Natural killer cell (primary cell): Measurements from ENCODE around the gene IFI27. TPM values are rescaled to one million over a fixed set of nuclear protein-coding genes. Genes with fewer than 3 reads are reported as not detected.

Experiments
- ATAC-seq, 3 donors: fragments of 150-1000 bp in 2 of 3; fragments of 200-7000 bp in 1 of 3; cut with Tn5 transposase; 1 replicate in 1 of 3; 2 replicates in 2 of 3; pipeline ENCODE4 v1.10.0; 2021; ENCODE audit warnings: mild to moderate bottlenecking in 2 of 3, moderate library complexity in 2 of 3
- DNase-seq, 2 donors: peaks; one replicate each; pipeline versions ENCODE4 v3.0.0 to v3.0.0-alpha.2; 2013 to 2021; ENCODE audit warnings: mixed read lengths in 1 of 2
- H3K27ac ChIP-seq: one replicate; pipeline ENCODE4 v1.5.1; 2013; ENCODE audit warnings: mild to moderate bottlenecking, low read length
- H3K27me3 ChIP-seq: one replicate; pipeline ENCODE4 v1.6.1; 2013; ENCODE audit warnings: low read length; ENCODE audit not compliant: control insufficient read depth, insufficient read depth
- H3K36me3 ChIP-seq: one replicate; pipeline ENCODE4 v1.6.1; 2013; ENCODE audit warnings: low read length; ENCODE audit not compliant: control insufficient read depth, insufficient read depth
- H3K4me1 ChIP-seq: one replicate; pipeline ENCODE4 v1.6.1; 2013; ENCODE audit warnings: low read length; ENCODE audit not compliant: control insufficient read depth, insufficient read depth
- H3K4me3 ChIP-seq: one replicate; pipeline ENCODE4 v1.5.1; 2013; ENCODE audit warnings: low read length
- H3K9me3 ChIP-seq: one replicate; pipeline ENCODE4 v1.6.1; 2013; ENCODE audit warnings: low read length; ENCODE audit not compliant: control insufficient read depth, insufficient read depth
- H3K27ac Mint-ChIP-seq, 2 donors: one replicate each; pipeline ENCODE4 v1.8.0; 2022; ENCODE audit warnings: mild to moderate bottlenecking in 2 of 2, mixed read lengths in 2 of 2, moderate library complexity in 1 of 2
- H3K27me3 Mint-ChIP-seq, 2 donors: one replicate each; pipeline ENCODE4 v1.8.0; 2022; ENCODE audit warnings: low read depth in 2 of 2, mixed read lengths in 2 of 2
- H3K36me3 Mint-ChIP-seq: one replicate; pipeline ENCODE4 v1.8.0; 2022; ENCODE audit warnings: mixed read lengths
- H3K4me1 Mint-ChIP-seq, 2 donors: one replicate each; pipeline ENCODE4 v1.8.0; 2022; ENCODE audit warnings: mixed read lengths in 2 of 2
- H3K4me3 Mint-ChIP-seq: one replicate; pipeline ENCODE4 v1.8.0; 2022; ENCODE audit warnings: mild to moderate bottlenecking, moderate library complexity, mixed read lengths
- H3K9me3 Mint-ChIP-seq, 2 donors: one replicate each; pipeline ENCODE4 v1.8.0; 2022; ENCODE audit warnings: mixed read lengths in 2 of 2
- CTCF ChIP-seq: fragments of 200-600 bp; IDR thresholded peaks from one replicate; pipeline ENCODE4 v1.8.0; 2022; ENCODE audit warnings: antibody characterized with exemption
- WGBS: methylation state at CpG from one replicate; pipeline ENCODE4 v1.1.7; 2013; ENCODE audit warnings: missing lambda C conversion rate; ENCODE audit not compliant: insufficient coverage; 5-methylcytosine and 5-hydroxymethylcytosine counted together
- intact Hi-C: fragments of 100-400 bp; cut with micrococcal nuclease; formaldehyde crosslinking; loops from one replicate; pipeline ENCODE4 v1.14.2; 2022
- total RNA-seq, 4 donors: library from RNA; stranded (reverse); fragments of 120-200 nt in 1 of 4; gene quantifications; one replicate each; pipeline versions ENCODE4 v1.2.3 to v1.2.4, GENCODE V29; 2013 to 2022

IFI27 gene
- total RNA-seq, 3 donors from 2014 or later (not counting 1 experiment from before 2014, with no cell fraction given), result 0.47 to 1.3 (median 0.52) TPM

- Histone ChIP-seq H3K9me3 (no peaks in the 10 kb centered on the region), H3K27ac (no peak overlapping the region), H3K4me3 (no peak overlapping the region), H3K27me3 (no peaks in the 10 kb centered on the region), H3K4me1 (peaks cover 3% of the 10 kb centered on the region), H3K36me3 (no peaks in the 10 kb centered on the region)
- Mint-ChIP-seq H3K36me3 (no peaks in the 10 kb centered on the region), H3K27me3 (peaks cover 13 to 27% of the 10 kb centered on the region in 2 donors), H3K27ac (no peak overlapping the region), H3K4me3 (no peak overlapping the region), H3K9me3 (no peaks in the 10 kb centered on the region), H3K4me1 (peaks cover 10 to 13% of the 10 kb centered on the region in 2 donors)
- DNase-seq, result peak in 1 of 2 donors; percentile 46
- peak in 2 of 3 donors; percentile 46 to 61 for ATAC-seq
- intact Hi-C loops, result no loop called here
- no peak for TF ChIP-seq CTCF
- 26% methylated on average over 8 of the region's 10 CpGs for WGBS
Observed at GRCh38 chr14:94158239-94158883, 47.8 kb downstream of the IFI27 start.

- peaks cover 12 to 31% of the 10 kb centered on the region in 2 donors for H3K27me3 Mint-ChIP-seq
- Histone ChIP-seq H3K36me3 (no peaks in the 10 kb centered on the region), H3K4me3 (no peak overlapping the region), H3K27me3 (no peaks in the 10 kb centered on the region), H3K4me1 (peaks cover 3% of the 10 kb centered on the region), H3K27ac (no peak overlapping the region), H3K9me3 (no peaks in the 10 kb centered on the region)
- DNase-seq (peak in 1 of 2 donors; percentile 20), ATAC-seq (no peak)
- H3K4me3 Mint-ChIP-seq, result no peak overlapping the region
- 50% methylated on average over 2 of the region's 2 CpGs for WGBS
- H3K4me1 Mint-ChIP-seq, result peaks cover 10 to 13% of the 10 kb centered on the region in 2 donors
- intact Hi-C loops, result no loop called here
- H3K9me3 Mint-ChIP-seq, result no peaks in the 10 kb centered on the region
- no peak for TF ChIP-seq CTCF
- H3K27ac Mint-ChIP-seq, result no peak overlapping the region
- H3K36me3 Mint-ChIP-seq, result no peaks in the 10 kb centered on the region
Observed at GRCh38 chr14:94161058-94161457, 50.5 kb downstream of the IFI27 start.

- 8% methylated on average over 2 of the region's 2 CpGs for WGBS
- no peaks in the 10 kb centered on the region for H3K9me3 Mint-ChIP-seq
- Histone ChIP-seq H3K27ac (no peak overlapping the region), H3K27me3 (no peaks in the 10 kb centered on the region), H3K9me3 (no peaks in the 10 kb centered on the region), H3K36me3 (no peaks in the 10 kb centered on the region), H3K4me3 (no peak overlapping the region), H3K4me1 (peaks cover 3% of the 10 kb centered on the region)
- peaks cover 10 to 13% of the 10 kb centered on the region in 2 donors for H3K4me1 Mint-ChIP-seq
- no peak overlapping the region for H3K4me3 Mint-ChIP-seq
- DNase-seq, result peak in 1 of 2 donors; percentile 13
- no peaks in the 10 kb centered on the region for H3K36me3 Mint-ChIP-seq
- H3K27ac Mint-ChIP-seq, result no peak overlapping the region
- intact Hi-C loops, result no loop called here
- no peak for ATAC-seq
- TF ChIP-seq CTCF, result no peak
- peaks cover 14 to 28% of the 10 kb centered on the region in 2 donors for H3K27me3 Mint-ChIP-seq
Observed at GRCh38 chr14:94161981-94162380, 51.4 kb downstream of the IFI27 start.

GRCh38 chr14:94162466-94162865 lies 51.9 kb downstream of the IFI27 start:
- no peaks in the 10 kb centered on the region for H3K36me3 Mint-ChIP-seq
- Histone ChIP-seq H3K9me3 (no peaks in the 10 kb centered on the region), H3K36me3 (no peaks in the 10 kb centered on the region), H3K27me3 (no peaks in the 10 kb centered on the region), H3K27ac (no peak overlapping the region), H3K4me3 (no peak overlapping the region), H3K4me1 (peaks cover 3% of the 10 kb centered on the region)
- WGBS, result 90% methylated on average over 5 of the region's 5 CpGs
- no peaks in the 10 kb centered on the region for H3K9me3 Mint-ChIP-seq
- H3K27me3 Mint-ChIP-seq, result peaks cover 12 to 23% of the 10 kb centered on the region in 2 donors
- no peak for DNase-seq
- H3K27ac Mint-ChIP-seq, result no peak overlapping the region
- peaks cover 10 to 13% of the 10 kb centered on the region in 2 donors for H3K4me1 Mint-ChIP-seq
- H3K4me3 Mint-ChIP-seq, result no peak overlapping the region
- ATAC-seq, result no peak
- intact Hi-C loops, result no loop called here
- TF ChIP-seq CTCF, result no peak
